Measurements from ENCODE around the gene PEAK1.

The PEAK1 gene

DNA sequence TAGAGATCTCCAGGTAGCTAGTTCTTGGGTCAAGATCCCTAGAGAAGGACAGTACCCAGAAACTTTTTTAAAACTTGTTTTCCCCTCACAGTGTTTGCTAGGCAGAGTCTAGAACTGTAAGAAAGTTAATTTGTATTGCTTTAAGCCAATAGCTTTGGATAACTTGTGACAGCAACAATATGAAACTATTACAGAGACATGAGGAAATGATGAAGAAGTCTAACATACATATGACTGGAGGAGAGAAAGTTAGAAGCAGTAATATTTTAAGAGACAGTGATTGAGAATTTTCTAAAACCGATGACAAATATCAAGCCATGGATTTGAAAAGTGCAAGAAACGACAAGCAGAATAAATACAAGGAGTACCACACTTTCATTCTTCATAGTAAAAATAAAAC lies 10.7 kb upstream of the PEAK1 start:
- no peak overlapping the region for H3K4me2 ChIP-seq (ENCODE audit: low read length)
- H2BK120ac ChIP-seq (ENCODE audit: insufficient read depth, low read length, poor library complexity): no peak overlapping the region
- H3K9me3 ChIP-seq (ENCODE audit: insufficient read depth, low read depth, low read length): no peaks in the 10 kb centered on the region
- no peak overlapping the region for H4K91ac ChIP-seq (ENCODE audit: low read depth, low read length)
- no peaks in the 10 kb centered on the region for H3K4me1 ChIP-seq (ENCODE audit: control insufficient read depth in 1 of 2, insufficient read depth in 2 of 2, low read length in 2 of 2)
- H3K79me2 ChIP-seq (ENCODE audit: control insufficient read depth, insufficient read depth, low read length, poor library complexity): no peaks in the 10 kb centered on the region
- no peak overlapping the region for H3K18ac ChIP-seq (ENCODE audit: low read length)
- no peak overlapping the region for H2BK12ac ChIP-seq (ENCODE audit: low read length)
- no peak overlapping the region for H3K14ac ChIP-seq (ENCODE audit: low read length)
- no peak overlapping the region for H4K8ac ChIP-seq (ENCODE audit: low read depth, low read length)
- no peaks in the 10 kb centered on the region for H3K36me3 ChIP-seq (ENCODE audit: control insufficient read depth in 1 of 2, insufficient read depth in 2 of 2, low read length in 2 of 2)
- no peak overlapping the region for H3K4ac ChIP-seq (ENCODE audit: low read depth, low read length)
- no peak overlapping the region for H2AFZ ChIP-seq (ENCODE audit: insufficient read depth, low read length, poor library complexity)
- no peak overlapping the region for H2AK5ac ChIP-seq (ENCODE audit: low read length)
- H4K12ac ChIP-seq (ENCODE audit: low read depth, low read length): no peak overlapping the region
- no peak overlapping the region for H3K27ac ChIP-seq (ENCODE audit: low read depth, low read length)
- WGBS (ENCODE audit: extremely low coverage, insufficient coverage, insufficient read length): no CpG with 5 or more reads among the region's 2 CpGs
- no peak for DNase-seq
- H3K23ac ChIP-seq (ENCODE audit: low read length): no peak overlapping the region
- no peak overlapping the region for H2BK5ac ChIP-seq (ENCODE audit: low read depth, low read length, poor library complexity)
- no peak overlapping the region for H3K4me3 ChIP-seq (ENCODE audit: low read depth, low read length)
- no peaks in the 10 kb centered on the region for H3K79me1 ChIP-seq (ENCODE audit: low read length)
- H3K9ac ChIP-seq (ENCODE audit: low read length): no peak overlapping the region
- H3K27me3 ChIP-seq (ENCODE audit: insufficient read depth, low read length): no peaks in the 10 kb centered on the region

DNA sequence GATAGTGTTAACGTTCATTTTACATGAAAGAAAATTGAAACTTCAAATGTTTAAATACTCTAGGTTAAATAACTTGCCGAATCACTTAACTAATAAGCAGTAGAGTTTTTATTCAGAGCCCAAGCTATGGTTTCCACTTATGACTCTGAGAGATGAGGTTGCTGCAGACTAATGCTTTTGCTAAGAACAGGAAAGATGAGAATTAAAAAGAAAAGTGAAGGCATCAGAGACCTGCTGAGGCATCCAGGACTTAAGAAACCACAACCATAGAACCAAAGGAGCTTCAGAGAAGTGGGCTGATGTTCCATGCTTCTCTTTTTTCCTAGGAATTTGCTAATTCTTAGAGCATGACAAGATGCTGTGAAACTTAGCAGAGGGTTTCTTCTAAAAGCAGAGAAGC lies 10.3 kb upstream of the PEAK1 start:
- Histone ChIP-seq H3K27me3 (ENCODE audit: insufficient read depth, low read length) (no peaks in the 10 kb centered on the region), H3K23ac (ENCODE audit: low read length) (no peak overlapping the region), H3K4me1 (ENCODE audit: control insufficient read depth in 1 of 2, insufficient read depth in 2 of 2, low read length in 2 of 2) (no peaks in the 10 kb centered on the region), H2BK120ac (ENCODE audit: insufficient read depth, low read length, poor library complexity) (no peak overlapping the region), H2AFZ (ENCODE audit: insufficient read depth, low read length, poor library complexity) (no peak overlapping the region), H2AK5ac (ENCODE audit: low read length) (no peak overlapping the region), H4K91ac (ENCODE audit: low read depth, low read length) (no peak overlapping the region), H3K18ac (ENCODE audit: low read length) (no peak overlapping the region), H3K14ac (ENCODE audit: low read length) (no peak overlapping the region), H3K4me3 (ENCODE audit: low read depth, low read length) (no peak overlapping the region), H3K9ac (ENCODE audit: low read length) (no peak overlapping the region), H3K9me3 (ENCODE audit: insufficient read depth, low read depth, low read length) (no peaks in the 10 kb centered on the region), H3K4me2 (ENCODE audit: low read length) (no peak overlapping the region), H4K8ac (ENCODE audit: low read depth, low read length) (no peak overlapping the region), H3K79me2 (ENCODE audit: control insufficient read depth, insufficient read depth, low read length, poor library complexity) (no peaks in the 10 kb centered on the region), H3K79me1 (ENCODE audit: low read length) (no peaks in the 10 kb centered on the region), H3K4ac (ENCODE audit: low read depth, low read length) (no peak overlapping the region), H3K36me3 (ENCODE audit: control insufficient read depth in 1 of 2, insufficient read depth in 2 of 2, low read length in 2 of 2) (no peaks in the 10 kb centered on the region), H2BK12ac (ENCODE audit: low read length) (no peak overlapping the region), H4K12ac (ENCODE audit: low read depth, low read length) (no peak overlapping the region), H2BK5ac (ENCODE audit: low read depth, low read length, poor library complexity) (no peak overlapping the region), H3K27ac (ENCODE audit: low read depth, low read length) (no peak overlapping the region)
- DNase-seq: no peak
- no CpG with 5 or more reads among the region's 2 CpGs for WGBS (ENCODE audit: extremely low coverage, insufficient coverage, insufficient read length)

DNA sequence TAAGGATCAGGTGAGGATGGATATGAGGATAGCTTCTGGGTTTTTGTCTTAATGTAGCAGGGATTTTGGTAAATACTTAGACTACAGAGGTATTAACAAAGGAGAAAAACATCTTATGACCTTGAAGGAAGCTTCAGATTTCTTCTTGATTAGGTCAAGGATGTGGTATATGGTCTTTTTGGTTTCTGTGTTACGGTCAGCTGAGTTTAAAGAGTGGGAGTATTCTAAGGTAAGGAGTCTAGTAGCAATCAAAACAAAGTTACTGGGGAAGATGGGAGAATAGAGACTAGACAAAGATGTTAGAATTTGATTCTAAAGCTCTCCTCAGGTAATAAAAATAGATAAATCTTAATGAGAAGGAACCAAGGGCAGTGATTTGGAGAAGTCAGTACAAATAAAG lies 7.0 kb upstream of the PEAK1 start:
- no peak for DNase-seq
- no peaks in the 10 kb centered on the region for H3K36me3 ChIP-seq (ENCODE audit: control insufficient read depth in 1 of 2, insufficient read depth in 2 of 2, low read length in 2 of 2)
- H3K23ac ChIP-seq (ENCODE audit: low read length): no peak overlapping the region
- no peak overlapping the region for H3K4ac ChIP-seq (ENCODE audit: low read depth, low read length)
- H3K27me3 ChIP-seq (ENCODE audit: insufficient read depth, low read length): no peaks in the 10 kb centered on the region
- no peak overlapping the region for H2BK12ac ChIP-seq (ENCODE audit: low read length)
- H4K8ac ChIP-seq (ENCODE audit: low read depth, low read length): no peak overlapping the region
- H3K27ac ChIP-seq (ENCODE audit: low read depth, low read length): no peak overlapping the region
- H4K12ac ChIP-seq (ENCODE audit: low read depth, low read length): no peak overlapping the region
- no peak overlapping the region for H3K18ac ChIP-seq (ENCODE audit: low read length)
- H2AK5ac ChIP-seq (ENCODE audit: low read length): no peak overlapping the region
- WGBS (ENCODE audit: extremely low coverage, insufficient coverage, insufficient read length): no CpG with 5 or more reads among the region's 1 CpG
- no peak overlapping the region for H2AFZ ChIP-seq (ENCODE audit: insufficient read depth, low read length, poor library complexity)
- no peak overlapping the region for H2BK120ac ChIP-seq (ENCODE audit: insufficient read depth, low read length, poor library complexity)
- no peaks in the 10 kb centered on the region for H3K4me1 ChIP-seq (ENCODE audit: control insufficient read depth in 1 of 2, insufficient read depth in 2 of 2, low read length in 2 of 2)
- no peak overlapping the region for H3K4me3 ChIP-seq (ENCODE audit: low read depth, low read length)
- H2BK5ac ChIP-seq (ENCODE audit: low read depth, low read length, poor library complexity): no peak overlapping the region
- no peak overlapping the region for H3K4me2 ChIP-seq (ENCODE audit: low read length)
- no peaks in the 10 kb centered on the region for H3K79me2 ChIP-seq (ENCODE audit: control insufficient read depth, insufficient read depth, low read length, poor library complexity)
- no peaks in the 10 kb centered on the region for H3K9me3 ChIP-seq (ENCODE audit: insufficient read depth, low read depth, low read length)
- no peaks in the 10 kb centered on the region for H3K79me1 ChIP-seq (ENCODE audit: low read length)
- H3K14ac ChIP-seq (ENCODE audit: low read length): no peak overlapping the region
- H3K9ac ChIP-seq (ENCODE audit: low read length): no peak overlapping the region
- no peak overlapping the region for H4K91ac ChIP-seq (ENCODE audit: low read depth, low read length)

DNA sequence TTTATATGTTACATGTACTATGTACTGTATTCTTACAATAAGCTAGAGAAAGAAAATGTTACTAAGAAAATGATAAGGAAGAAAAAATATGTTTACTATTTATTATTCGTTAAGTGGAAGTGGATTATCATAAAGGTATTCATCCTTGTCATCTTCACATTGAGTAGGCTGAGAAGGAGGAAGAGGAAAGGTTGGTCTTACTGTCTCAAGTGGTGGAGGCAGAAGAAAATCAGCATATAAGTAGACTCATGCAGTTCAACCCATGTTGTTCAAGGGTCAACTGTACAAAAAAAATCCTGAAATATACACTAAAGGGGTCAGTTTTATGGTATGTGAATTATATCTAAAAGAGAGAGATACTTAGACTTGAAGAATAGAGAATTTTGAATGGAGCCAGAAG lies 6.5 kb upstream of the PEAK1 start:
- H3K4ac ChIP-seq (ENCODE audit: low read depth, low read length): no peak overlapping the region
- H3K79me1 ChIP-seq (ENCODE audit: low read length): no peaks in the 10 kb centered on the region
- no peak overlapping the region for H3K4me3 ChIP-seq (ENCODE audit: low read depth, low read length)
- no peak overlapping the region for H2BK12ac ChIP-seq (ENCODE audit: low read length)
- H3K4me1 ChIP-seq (ENCODE audit: control insufficient read depth in 1 of 2, insufficient read depth in 2 of 2, low read length in 2 of 2): peaks cover under 1% of the 10 kb centered on the region in 2 experiments
- H3K27ac ChIP-seq (ENCODE audit: low read depth, low read length): no peak overlapping the region
- H4K8ac ChIP-seq (ENCODE audit: low read depth, low read length): no peak overlapping the region
- peaks cover under 1% of the 10 kb centered on the region for H3K79me2 ChIP-seq (ENCODE audit: control insufficient read depth, insufficient read depth, low read length, poor library complexity)
- no peak overlapping the region for H2AFZ ChIP-seq (ENCODE audit: insufficient read depth, low read length, poor library complexity)
- no CpG with 5 or more reads among the region's 1 CpG for WGBS (ENCODE audit: extremely low coverage, insufficient coverage, insufficient read length)
- no peak overlapping the region for H3K4me2 ChIP-seq (ENCODE audit: low read length)
- H3K27me3 ChIP-seq (ENCODE audit: insufficient read depth, low read length): no peaks in the 10 kb centered on the region
- no peak overlapping the region for H3K23ac ChIP-seq (ENCODE audit: low read length)
- no peak for DNase-seq
- no peak overlapping the region for H2BK120ac ChIP-seq (ENCODE audit: insufficient read depth, low read length, poor library complexity)
- no peak overlapping the region for H3K18ac ChIP-seq (ENCODE audit: low read length)
- H3K36me3 ChIP-seq (ENCODE audit: control insufficient read depth in 1 of 2, insufficient read depth in 2 of 2, low read length in 2 of 2): no peaks in the 10 kb centered on the region
- no peak overlapping the region for H3K9ac ChIP-seq (ENCODE audit: low read length)
- no peak overlapping the region for H4K91ac ChIP-seq (ENCODE audit: low read depth, low read length)
- no peak overlapping the region for H4K12ac ChIP-seq (ENCODE audit: low read depth, low read length)
- H3K9me3 ChIP-seq (ENCODE audit: insufficient read depth, low read depth, low read length): no peaks in the 10 kb centered on the region
- no peak overlapping the region for H3K14ac ChIP-seq (ENCODE audit: low read length)
- no peak overlapping the region for H2BK5ac ChIP-seq (ENCODE audit: low read depth, low read length, poor library complexity)
- no peak overlapping the region for H2AK5ac ChIP-seq (ENCODE audit: low read length)

Measured in trophoblast cell (in vitro differentiated cells and primary cell).